Ascending aorta (tissue), 2 donors: ENCODE results near the gene ZNF764. TPM values are rescaled to one million over a fixed set of nuclear protein-coding genes. Genes with fewer than 3 reads are reported as not detected.
"Not testable (repeated sequence)": the region's sequence is repeated elsewhere in the genome, so short reads cannot be mapped to it uniquely, and the experiment has no call there.

Experiments
- DNase-seq, 2 donors: peaks; one replicate each; pipeline ENCODE4 v3.0.0-alpha.2; 2019; ENCODE audit warnings: low spot score in 2 of 2
- H3K27ac ChIP-seq, 2 donors: fragments of 200-600 bp; sonication (generic); one replicate each; pipeline ENCODE4 v1.5.1; 2016 to 2017; ENCODE audit warnings: mild to moderate bottlenecking in 1 of 2
- H3K27me3 ChIP-seq: fragments of 200-600 bp; sonication (generic); one replicate; pipeline ENCODE4 v1.5.1; 2017
- H3K36me3 ChIP-seq, 2 donors: fragments of 200-600 bp; sonication (generic); one replicate each; pipeline ENCODE4 v1.5.1; 2016
- H3K4me1 ChIP-seq, 2 donors: fragments of 200-600 bp; sonication (generic); one replicate each; pipeline ENCODE4 v1.5.1; 2016 to 2017; ENCODE audit warnings: mild to moderate bottlenecking in 1 of 2
- H3K4me3 ChIP-seq, 2 donors: fragments of 200-600 bp; sonication (generic); one replicate each; pipeline ENCODE4 v1.5.1; 2016 to 2017; ENCODE audit warnings: mild to moderate bottlenecking in 1 of 2
- H3K9me3 ChIP-seq, 2 donors: fragments of 200-600 bp; sonication (generic); one replicate each; pipeline ENCODE4 v1.5.1; 2016
- intact Hi-C: fragments of 100-400 bp; cut with DNase I; formaldehyde crosslinking; loops from one replicate; pipeline ENCODE4 v1.15.1; 2023
- total RNA-seq: library from RNA; depleted of rRNA; stranded (reverse); fragments of >200 nt; gene quantifications from one replicate; pipeline ENCODE4 v1.1.0, GENCODE V29; 2016
- TF ChIP-seq, protein P1 (sequence below), 3 experiments: fragments of 200-600 bp in 2 of 3; fragments of 450-650 bp in 1 of 3; sonication (generic) in 2 of 3; IDR thresholded peaks; one replicate each; pipeline ENCODE4 v1.5.1; 2016 to 2019; ENCODE audit warnings: antibody characterized with exemption in 3 of 3, mild to moderate bottlenecking in 1 of 3, moderate library complexity in 1 of 3

Gene ZNF764
- total RNA-seq, 1 donor from 2014 or later = 10.9 TPM

GRCh38 chr16:30602616-30603277 is 44.6 kb upstream of the ZNF764 start:
- no peak for DNase-seq
- H3K9me3 ChIP-seq = no peaks in the 10 kb centered on the region
- H3K4me1 ChIP-seq = no peaks in the 10 kb centered on the region
- TF ChIP-seq, protein P1, sequence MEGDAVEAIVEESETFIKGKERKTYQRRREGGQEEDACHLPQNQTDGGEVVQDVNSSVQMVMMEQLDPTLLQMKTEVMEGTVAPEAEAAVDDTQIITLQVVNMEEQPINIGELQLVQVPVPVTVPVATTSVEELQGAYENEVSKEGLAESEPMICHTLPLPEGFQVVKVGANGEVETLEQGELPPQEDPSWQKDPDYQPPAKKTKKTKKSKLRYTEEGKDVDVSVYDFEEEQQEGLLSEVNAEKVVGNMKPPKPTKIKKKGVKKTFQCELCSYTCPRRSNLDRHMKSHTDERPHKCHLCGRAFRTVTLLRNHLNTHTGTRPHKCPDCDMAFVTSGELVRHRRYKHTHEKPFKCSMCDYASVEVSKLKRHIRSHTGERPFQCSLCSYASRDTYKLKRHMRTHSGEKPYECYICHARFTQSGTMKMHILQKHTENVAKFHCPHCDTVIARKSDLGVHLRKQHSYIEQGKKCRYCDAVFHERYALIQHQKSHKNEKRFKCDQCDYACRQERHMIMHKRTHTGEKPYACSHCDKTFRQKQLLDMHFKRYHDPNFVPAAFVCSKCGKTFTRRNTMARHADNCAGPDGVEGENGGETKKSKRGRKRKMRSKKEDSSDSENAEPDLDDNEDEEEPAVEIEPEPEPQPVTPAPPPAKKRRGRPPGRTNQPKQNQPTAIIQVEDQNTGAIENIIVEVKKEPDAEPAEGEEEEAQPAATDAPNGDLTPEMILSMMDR (IDR thresholded peaks at IDR 0.05) = no peak
- intact Hi-C loops = no loop called here
- no peaks in the 10 kb centered on the region for H3K27me3 ChIP-seq
- peaks cover 22 to 48% of the 10 kb centered on the region in 2 donors for H3K36me3 ChIP-seq
- no peak overlapping the region for H3K27ac ChIP-seq
- H3K4me3 ChIP-seq = no peak overlapping the region

GRCh38 chr16:30601966-30602365 is 43.8 kb upstream of the ZNF764 start:
- Histone ChIP-seq H3K36me3 (peaks cover 22 to 43% of the 10 kb centered on the region in 2 donors), H3K9me3 (no peaks in the 10 kb centered on the region)
- intact Hi-C loops = no loop called here

DNA sequence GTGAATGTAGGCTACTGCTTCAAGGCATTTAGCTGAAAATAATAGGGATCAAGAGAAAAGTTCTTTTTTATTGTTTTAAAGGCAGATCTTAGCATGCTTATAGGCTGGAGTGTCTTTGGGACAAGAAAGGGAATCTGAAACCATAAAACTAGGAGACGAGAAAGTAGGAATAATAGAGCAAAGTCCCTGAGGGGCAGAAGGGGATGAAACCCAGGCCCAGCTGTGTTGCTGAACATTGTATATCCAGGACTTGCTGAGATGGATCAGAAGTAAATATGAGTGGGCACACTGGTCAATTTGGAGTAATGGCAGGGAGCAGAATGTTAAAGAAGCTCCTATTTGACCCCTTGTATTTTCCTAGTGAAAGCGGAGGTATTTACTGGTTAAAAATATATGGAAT is 42.8 kb upstream of the ZNF764 start:
- no peaks in the 10 kb centered on the region for H3K9me3 ChIP-seq
- TF ChIP-seq, protein P1 (IDR thresholded peaks at IDR 0.05) = no peak
- no peaks in the 10 kb centered on the region for H3K4me1 ChIP-seq
- H3K4me3 ChIP-seq = no peak overlapping the region
- no peak for DNase-seq
- H3K27ac ChIP-seq = no peak overlapping the region
- intact Hi-C loops = no loop called here
- H3K36me3 ChIP-seq = peaks cover 17 to 32% of the 10 kb centered on the region in 2 donors
- no peaks in the 10 kb centered on the region for H3K27me3 ChIP-seq

More at GRCh38 chr16:30601966-30602365, 43.8 kb upstream of the ZNF764 start:
- Histone ChIP-seq H3K27ac (no peak overlapping the region), H3K4me3 (no peak overlapping the region), H3K4me1 (no peaks in the 10 kb centered on the region), H3K27me3 (no peaks in the 10 kb centered on the region)
- no peak for DNase-seq
- TF ChIP-seq, protein P1 (IDR thresholded peaks at IDR 0.05) = no peak

DNA sequence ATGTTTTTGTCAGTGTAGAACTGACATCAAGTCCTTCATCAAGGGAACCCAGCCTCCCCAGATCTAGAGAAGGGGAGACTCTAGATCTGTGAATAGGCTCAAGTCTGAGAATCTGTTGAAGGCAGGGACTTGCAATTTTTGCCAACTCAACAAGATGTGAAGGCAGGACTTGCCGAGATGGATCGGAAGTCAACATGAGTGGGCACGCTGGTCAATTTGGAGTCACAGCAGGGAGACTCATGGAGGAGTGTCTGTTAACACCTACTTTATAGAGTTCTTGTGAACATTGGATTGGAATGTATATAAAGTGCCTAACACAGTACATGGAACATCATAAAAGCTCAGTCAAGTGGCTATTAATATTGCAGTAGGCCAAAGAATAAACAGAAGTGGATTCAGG is 42.0 kb upstream of the ZNF764 start:
- intact Hi-C loops = no loop called here
- no peak for DNase-seq
- H3K27me3 ChIP-seq = no peaks in the 10 kb centered on the region
- H3K4me1 ChIP-seq = no peaks in the 10 kb centered on the region
- no peaks in the 10 kb centered on the region for H3K9me3 ChIP-seq
- TF ChIP-seq, protein P1 (IDR thresholded peaks at IDR 0.05) = no peak
- H3K27ac ChIP-seq = no peak overlapping the region
- no peak overlapping the region for H3K4me3 ChIP-seq
- peaks cover 12 to 25% of the 10 kb centered on the region in 2 donors for H3K36me3 ChIP-seq

GRCh38 chr16:30592871-30593270 is 34.7 kb upstream of the ZNF764 start:
- Histone ChIP-seq H3K27ac (no peak overlapping the region), H3K4me3 (no peak overlapping the region), H3K36me3 (no peaks in the 10 kb centered on the region), H3K27me3 (no peaks in the 10 kb centered on the region), H3K9me3 (no peaks in the 10 kb centered on the region), H3K4me1 (no peaks in the 10 kb centered on the region)
- intact Hi-C loops = no loop called here
- DNase-seq = no peak
- TF ChIP-seq, protein P1 (IDR thresholded peaks at IDR 0.05) = no peak

DNA sequence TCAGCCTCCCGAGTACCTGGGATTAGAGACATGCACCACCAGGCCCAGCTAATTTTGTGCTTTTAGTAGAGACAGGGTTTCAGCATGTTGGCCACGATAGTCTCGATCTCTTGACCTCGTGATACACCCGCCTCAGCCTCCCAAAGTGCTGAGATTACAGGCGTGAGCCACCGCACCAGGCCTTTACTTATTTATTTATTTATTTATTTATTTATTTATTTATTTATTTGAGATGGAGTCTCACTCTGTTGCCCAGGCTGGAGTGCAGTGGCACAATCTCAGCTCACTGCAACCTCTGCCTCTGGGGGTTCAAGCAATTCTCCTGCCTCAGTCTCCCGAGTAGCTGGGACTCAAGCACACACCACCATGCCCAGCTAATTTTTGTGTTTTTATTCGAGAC is 32.7 kb upstream of the ZNF764 start:
- H3K9me3 ChIP-seq, intact Hi-C loops, H3K4me3 ChIP-seq, H3K27me3 ChIP-seq, H3K27ac ChIP-seq, H3K36me3 ChIP-seq, DNase-seq, H3K4me1 ChIP-seq: not testable (repeated sequence)

GRCh38 chr16:30589582-30589981 is 31.4 kb upstream of the ZNF764 start:
- intact Hi-C loops, H3K36me3 ChIP-seq, H3K27ac ChIP-seq, H3K9me3 ChIP-seq, DNase-seq, H3K4me3 ChIP-seq, H3K27me3 ChIP-seq, H3K4me1 ChIP-seq: not testable (repeated sequence)
